Epithelial cell of prostate (primary cell): ENCODE results near the gene DAPK1.

ENCODE experiments used
- DNase-seq: peaks from one replicate; pipeline ENCODE4 v3.0.0-alpha.2; 2011; ENCODE audit warnings: low read depth, low spot score
- H3K27ac ChIP-seq: fragments of 450-650 bp; 2 replicates; pipeline ENCODE4 v1.5.1; 2017; ENCODE audit warnings: mild to moderate bottlenecking

The DAPK1 gene

DNA sequence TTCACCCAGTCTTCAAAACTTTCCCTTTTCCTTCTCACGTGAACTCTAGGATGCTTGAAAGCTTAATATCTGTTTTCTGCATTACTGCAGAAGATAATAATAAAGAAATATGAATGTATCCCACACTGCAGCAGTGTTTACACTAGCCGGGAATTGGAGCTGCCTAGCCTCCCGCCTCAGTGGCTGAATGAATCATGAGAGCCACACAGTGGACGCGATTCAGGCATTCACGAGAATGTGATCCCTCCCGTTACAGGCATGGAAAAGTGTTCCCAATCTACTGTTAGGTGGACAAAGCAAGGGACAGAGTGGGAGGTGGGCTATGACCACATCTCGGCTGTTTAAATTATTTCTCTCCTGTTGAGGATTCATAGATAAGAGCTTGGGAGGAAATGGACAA is 158.8 kb downstream of the DAPK1 start:
- H3K27ac ChIP-seq = no peak overlapping the region
- DNase-seq = no peak

DNA sequence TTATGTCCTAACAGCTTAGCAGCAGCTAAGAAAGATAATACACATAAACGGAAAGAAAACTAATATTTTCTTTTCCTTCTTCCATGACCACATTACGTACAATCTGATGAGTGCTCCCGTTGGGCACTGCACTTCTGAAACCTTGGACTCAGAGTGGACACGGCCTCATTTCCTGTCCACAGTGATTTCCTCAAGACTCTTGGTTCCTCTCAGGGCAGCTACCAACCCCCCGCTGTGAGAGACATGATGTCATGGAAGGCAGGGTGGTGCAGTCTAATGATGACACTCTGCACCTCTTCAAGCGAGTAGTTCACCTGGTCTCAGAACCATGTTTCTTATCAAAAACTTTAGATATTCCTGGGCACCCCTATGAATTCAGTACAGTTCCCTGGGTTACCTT is 159.5 kb downstream of the DAPK1 start:
- DNase-seq = no peak
- no peak overlapping the region for H3K27ac ChIP-seq

DNA sequence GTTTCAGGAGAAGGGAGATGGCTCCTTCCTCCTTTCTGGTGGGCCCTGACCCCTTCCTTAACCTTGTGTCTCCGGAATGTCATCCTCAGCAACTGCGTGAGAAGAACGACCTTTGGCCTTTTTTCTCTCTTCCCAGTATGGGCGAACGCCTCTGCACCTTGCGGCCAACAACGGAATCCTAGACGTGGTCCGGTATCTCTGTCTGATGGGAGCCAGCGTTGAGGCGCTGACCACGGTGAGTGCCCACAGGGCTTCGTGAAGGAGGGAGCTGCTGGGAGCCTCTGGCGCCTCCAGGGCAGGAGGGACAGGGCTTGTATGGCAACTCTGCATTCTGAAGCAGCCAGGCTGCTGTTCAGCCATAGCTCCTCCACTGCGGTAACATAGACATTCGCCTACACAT is 160.2 kb downstream of the DAPK1 start:
- DNase-seq = no peak
- H3K27ac ChIP-seq = no peak overlapping the region

GRCh38 chr9:87658511-87658910 is 160.8 kb downstream of the DAPK1 start:
- H3K27ac ChIP-seq = no peak overlapping the region
- DNase-seq = no peak

GRCh38 chr9:87659534-87660419 is 162.1 kb downstream of the DAPK1 start:
- DNase-seq = no peak
- H3K27ac ChIP-seq = no peak overlapping the region

- H3K27ac ChIP-seq = no peak overlapping the region
- no peak for DNase-seq
Measured at GRCh38 chr9:87661241-87661640, 163.6 kb downstream of the DAPK1 start.

GRCh38 chr9:87662808-87663528 is 165.3 kb downstream of the DAPK1 start:
- H3K27ac ChIP-seq = no peak overlapping the region
- peak; percentile 14 for DNase-seq

DNA sequence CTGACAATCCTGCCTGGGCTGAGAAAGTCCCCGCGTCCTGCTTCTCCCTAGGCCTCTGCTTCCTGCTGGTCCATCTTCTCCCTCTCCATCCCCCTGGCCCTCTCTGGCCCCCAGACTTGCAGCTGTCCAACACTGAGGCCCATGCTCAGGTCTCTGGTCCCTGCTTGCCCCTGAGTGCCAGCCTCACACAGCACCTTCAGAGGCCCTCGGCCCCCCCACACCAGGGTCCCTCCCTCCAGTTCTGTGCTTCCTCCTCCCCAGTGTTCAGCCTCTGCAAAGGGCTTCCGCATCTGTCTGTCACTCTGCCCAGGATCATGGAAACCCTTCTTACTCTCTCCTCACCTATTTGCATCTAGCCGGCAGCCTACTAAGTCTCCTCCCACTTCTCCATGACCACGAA is 165.9 kb downstream of the DAPK1 start:
- H3K27ac ChIP-seq = no peak overlapping the region
- no peak for DNase-seq

DNA sequence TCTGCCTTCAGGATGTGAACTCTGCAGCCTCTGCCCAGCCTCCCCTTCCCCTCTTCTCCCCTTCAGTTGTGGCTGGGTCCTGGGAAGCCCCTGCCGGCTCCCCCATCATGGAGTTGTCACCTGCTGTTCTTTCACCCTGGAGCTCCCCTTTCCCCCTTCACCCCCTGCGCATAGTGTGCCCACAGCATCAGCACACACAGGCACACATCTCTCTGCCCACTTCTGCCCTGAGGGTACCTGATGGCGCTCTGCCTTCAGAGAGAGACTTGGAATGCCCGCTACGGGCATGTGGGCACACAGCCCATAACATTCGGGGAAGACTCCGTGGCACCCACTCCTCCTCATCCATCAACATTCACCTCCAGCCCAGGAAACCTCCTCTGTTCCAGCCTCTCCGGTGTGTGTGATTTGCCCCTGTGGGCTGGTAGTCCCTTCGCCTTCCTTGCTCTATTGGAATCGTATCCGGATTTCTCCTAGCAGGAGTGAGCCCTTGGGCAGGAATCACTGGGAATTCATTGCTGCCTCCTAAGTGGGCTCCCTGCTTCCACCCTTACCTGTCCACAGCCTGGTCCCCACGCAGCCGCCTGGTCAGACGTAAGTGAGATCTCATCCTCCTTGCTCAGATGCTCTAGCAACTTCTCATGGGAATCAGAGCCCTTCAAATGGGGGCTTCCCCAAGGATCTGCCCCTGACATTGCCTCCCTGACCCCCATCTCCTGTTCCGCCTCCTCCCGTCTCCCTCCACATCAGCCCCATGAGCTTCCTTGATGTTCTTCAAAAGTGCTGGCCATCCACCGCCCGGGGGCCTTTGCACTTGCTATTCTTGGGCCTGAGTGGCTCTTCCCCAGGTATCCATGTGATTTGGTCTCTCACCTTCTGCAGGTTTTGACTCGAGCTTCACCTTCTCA is 166.7 kb downstream of the DAPK1 start:
- no peak overlapping the region for H3K27ac ChIP-seq
- no peak for DNase-seq

DNA sequence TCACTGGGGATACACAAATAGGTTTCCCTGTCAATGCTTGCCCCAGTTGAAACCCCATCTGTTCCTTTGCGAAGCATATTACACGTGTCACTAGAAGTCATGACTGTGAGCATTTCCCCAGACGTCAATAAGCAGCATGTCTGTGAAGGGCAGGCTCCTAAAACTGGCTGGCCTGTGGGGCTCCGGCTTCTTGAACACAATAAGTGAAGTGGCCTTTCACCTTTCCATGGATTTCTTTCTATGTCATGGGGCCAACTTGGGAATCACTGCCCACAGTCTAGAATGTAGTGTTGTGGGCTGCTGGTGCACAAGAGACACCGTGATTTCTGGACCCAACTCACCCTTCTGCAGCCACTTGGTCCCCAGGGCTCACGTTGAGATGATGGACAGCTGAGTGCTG is 167.8 kb downstream of the DAPK1 start:
- no peak for DNase-seq
- no peak overlapping the region for H3K27ac ChIP-seq

- DNase-seq = no peak
- no peak overlapping the region for H3K27ac ChIP-seq
Measured at GRCh38 chr9:87667164-87667738, 169.6 kb downstream of the DAPK1 start.

DNA sequence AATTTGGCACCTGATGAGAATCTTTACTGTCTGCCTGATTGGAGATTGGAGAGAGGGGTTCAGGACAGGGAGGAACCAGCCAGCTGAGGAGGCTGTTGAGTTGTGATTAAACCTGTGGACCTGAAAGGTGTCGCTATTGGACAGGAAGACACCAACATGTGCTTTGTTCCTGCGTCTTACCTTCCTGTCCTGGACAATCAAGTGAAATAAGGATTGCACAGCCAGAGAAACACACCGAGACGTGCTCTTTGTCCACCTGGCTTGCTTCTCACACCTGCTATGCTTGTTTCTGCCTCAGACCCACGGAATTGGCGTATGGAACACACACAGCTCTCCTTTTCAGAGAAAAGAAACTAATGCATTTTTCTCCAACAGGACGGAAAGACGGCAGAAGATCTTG is 170.6 kb downstream of the DAPK1 start:
- H3K27ac ChIP-seq = no peak overlapping the region
- DNase-seq = no peak

DNA sequence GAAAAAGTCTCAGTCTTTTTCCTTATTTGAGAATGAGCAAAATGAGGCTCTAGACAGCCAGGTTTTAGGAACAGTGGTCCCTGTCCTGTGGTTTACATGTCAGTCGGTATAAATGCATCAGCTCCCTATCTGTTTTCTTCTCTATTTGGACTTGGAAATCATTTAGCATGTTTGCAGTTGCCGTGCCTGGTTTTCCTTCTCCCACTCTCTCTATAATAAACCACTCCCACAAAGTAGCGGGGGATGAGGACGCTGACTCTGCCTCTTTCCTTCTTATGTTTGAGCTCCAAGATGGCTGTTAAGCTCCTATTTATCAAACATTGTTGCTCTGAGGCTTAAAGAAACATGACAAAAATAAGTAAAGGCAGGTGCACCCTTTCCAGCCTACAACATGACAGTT is 171.1 kb downstream of the DAPK1 start:
- no peak for DNase-seq
- no peak overlapping the region for H3K27ac ChIP-seq

DNA sequence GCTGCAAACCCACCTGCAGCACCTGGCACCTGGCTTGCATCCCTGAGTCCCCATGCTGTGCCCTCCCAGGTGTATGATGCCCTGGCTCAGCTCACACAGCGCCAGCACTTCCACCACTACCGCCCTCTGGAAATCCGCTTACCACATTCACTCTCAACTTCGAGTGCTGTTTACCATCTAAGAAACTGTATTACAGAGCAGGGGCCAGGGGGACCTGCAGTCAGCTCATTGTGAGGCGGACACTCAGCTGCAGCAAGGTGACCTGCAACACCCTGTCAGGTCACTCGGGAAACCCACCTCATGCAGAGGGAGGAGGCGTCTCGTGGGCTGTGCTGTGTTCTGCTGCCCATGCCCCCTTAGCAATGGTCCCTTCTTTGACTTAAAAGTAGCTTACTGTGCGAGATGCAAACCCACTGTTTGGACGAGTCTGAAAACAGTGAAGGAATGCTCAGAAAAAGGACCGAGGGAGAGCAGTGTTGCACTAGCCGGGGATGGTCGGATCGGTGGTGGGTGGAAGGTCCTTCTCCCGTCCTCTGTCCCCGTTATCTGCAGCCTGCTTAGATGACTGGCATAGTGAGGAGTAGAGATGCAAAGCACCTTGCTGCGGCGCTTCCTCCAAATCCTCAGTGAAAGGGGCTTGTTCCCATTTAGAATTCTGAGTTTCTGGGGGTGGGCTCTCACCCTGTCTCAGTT is 173.1 kb downstream of the DAPK1 start:
- DNase-seq = no peak
- no peak overlapping the region for H3K27ac ChIP-seq

GRCh38 chr9:87671478-87671877 is 173.8 kb downstream of the DAPK1 start:
- DNase-seq = no peak
- H3K27ac ChIP-seq = no peak overlapping the region

GRCh38 chr9:87671925-87672324 is 174.3 kb downstream of the DAPK1 start:
- no peak for DNase-seq
- no peak overlapping the region for H3K27ac ChIP-seq

DNA sequence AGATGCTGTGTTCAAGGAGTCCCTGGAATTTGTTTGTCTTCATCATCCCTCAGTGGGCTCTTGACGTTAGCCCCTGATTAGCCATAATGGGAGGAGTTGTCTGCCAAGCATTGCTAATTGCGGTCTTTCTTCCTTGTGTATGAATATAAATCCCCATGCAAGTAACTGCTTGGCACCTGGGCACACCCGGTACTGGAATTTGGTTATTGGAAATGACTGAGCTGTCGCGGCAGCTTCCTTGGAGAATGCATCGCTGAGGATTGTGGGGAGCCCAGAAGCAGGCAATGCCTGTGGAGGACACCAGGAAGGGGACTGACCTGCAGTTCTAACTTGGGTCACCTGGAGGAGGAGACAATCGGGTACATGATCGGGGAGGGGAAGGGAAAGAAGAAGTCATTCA is 174.9 kb downstream of the DAPK1 start:
- no peak for DNase-seq
- no peak overlapping the region for H3K27ac ChIP-seq

- no peak for DNase-seq
- no peak overlapping the region for H3K27ac ChIP-seq
Measured at GRCh38 chr9:87673446-87674120, 175.9 kb downstream of the DAPK1 start.
